ENCODE measurements around the gene CAMK1.

DNA sequence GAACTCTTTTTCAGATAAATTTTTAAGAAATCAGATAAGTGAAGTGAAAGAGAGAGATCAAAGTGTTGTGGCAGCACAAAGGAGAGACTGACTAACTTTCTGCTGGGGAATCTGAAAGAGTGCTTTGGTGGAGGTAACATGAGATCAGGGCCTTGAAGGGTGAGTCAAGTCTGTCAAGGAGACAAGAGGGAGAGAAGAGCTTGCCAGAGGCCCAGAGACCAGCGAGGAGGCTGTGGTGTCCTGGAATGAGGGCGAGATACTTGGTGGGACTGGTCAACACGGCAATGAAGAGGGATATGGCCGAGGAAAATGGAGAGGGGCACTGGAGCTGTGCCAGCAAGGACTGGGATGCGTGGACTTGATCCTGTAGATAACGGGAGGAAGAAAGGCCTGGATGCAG is 18.0 kb upstream of the CAMK1 start:
- TF ChIP-seq, protein P1, sequence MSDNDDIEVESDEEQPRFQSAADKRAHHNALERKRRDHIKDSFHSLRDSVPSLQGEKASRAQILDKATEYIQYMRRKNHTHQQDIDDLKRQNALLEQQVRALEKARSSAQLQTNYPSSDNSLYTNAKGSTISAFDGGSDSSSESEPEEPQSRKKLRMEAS (IDR thresholded peaks at IDR 0.05), result no peak
- TF ChIP-seq, protein P2, sequence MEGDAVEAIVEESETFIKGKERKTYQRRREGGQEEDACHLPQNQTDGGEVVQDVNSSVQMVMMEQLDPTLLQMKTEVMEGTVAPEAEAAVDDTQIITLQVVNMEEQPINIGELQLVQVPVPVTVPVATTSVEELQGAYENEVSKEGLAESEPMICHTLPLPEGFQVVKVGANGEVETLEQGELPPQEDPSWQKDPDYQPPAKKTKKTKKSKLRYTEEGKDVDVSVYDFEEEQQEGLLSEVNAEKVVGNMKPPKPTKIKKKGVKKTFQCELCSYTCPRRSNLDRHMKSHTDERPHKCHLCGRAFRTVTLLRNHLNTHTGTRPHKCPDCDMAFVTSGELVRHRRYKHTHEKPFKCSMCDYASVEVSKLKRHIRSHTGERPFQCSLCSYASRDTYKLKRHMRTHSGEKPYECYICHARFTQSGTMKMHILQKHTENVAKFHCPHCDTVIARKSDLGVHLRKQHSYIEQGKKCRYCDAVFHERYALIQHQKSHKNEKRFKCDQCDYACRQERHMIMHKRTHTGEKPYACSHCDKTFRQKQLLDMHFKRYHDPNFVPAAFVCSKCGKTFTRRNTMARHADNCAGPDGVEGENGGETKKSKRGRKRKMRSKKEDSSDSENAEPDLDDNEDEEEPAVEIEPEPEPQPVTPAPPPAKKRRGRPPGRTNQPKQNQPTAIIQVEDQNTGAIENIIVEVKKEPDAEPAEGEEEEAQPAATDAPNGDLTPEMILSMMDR (IDR thresholded peaks at IDR 0.05; ENCODE audit: low read depth, low read length, missing input control), result no peak
- TF ChIP-seq RAD21 (IDR thresholded peaks at IDR 0.05) (no peak), TAF1 (conservative IDR thresholded peaks at IDR 0.05) (no peak), SP1 (IDR thresholded peaks at IDR 0.05) (no peak)
- TF ChIP-seq, protein P3, sequence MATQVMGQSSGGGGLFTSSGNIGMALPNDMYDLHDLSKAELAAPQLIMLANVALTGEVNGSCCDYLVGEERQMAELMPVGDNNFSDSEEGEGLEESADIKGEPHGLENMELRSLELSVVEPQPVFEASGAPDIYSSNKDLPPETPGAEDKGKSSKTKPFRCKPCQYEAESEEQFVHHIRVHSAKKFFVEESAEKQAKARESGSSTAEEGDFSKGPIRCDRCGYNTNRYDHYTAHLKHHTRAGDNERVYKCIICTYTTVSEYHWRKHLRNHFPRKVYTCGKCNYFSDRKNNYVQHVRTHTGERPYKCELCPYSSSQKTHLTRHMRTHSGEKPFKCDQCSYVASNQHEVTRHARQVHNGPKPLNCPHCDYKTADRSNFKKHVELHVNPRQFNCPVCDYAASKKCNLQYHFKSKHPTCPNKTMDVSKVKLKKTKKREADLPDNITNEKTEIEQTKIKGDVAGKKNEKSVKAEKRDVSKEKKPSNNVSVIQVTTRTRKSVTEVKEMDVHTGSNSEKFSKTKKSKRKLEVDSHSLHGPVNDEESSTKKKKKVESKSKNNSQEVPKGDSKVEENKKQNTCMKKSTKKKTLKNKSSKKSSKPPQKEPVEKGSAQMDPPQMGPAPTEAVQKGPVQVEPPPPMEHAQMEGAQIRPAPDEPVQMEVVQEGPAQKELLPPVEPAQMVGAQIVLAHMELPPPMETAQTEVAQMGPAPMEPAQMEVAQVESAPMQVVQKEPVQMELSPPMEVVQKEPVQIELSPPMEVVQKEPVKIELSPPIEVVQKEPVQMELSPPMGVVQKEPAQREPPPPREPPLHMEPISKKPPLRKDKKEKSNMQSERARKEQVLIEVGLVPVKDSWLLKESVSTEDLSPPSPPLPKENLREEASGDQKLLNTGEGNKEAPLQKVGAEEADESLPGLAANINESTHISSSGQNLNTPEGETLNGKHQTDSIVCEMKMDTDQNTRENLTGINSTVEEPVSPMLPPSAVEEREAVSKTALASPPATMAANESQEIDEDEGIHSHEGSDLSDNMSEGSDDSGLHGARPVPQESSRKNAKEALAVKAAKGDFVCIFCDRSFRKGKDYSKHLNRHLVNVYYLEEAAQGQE (IDR thresholded peaks at IDR 0.05), result no peak

Data from liver (tissue), 3 donors.